Liver (tissue), 9 donors: Measurements from ENCODE around the gene ARHGAP30. TPM values are rescaled to one million over a fixed set of nuclear protein-coding genes. Genes with fewer than 3 reads are reported as not detected.

Experiments used
- DNase-seq: peaks from one replicate; pipeline ENCODE4 v3.0.0-alpha.2; 2017; ENCODE audit warnings: low spot score
- H3K27ac ChIP-seq, 2 donors: one replicate each; pipeline ENCODE4 v1.7.0; 2013; ENCODE audit warnings: inconsistent platforms in 2 of 2, low read length in 2 of 2, control low read depth in 1 of 2, low read depth in 1 of 2, mild to moderate bottlenecking in 1 of 2
- H3K27me3 ChIP-seq, 4 donors: one replicate each; pipeline versions ENCODE4 v1.6.1 to v1.7.0; 2013; ENCODE audit warnings: low read length in 3 of 4, inconsistent platforms in 1 of 4, mild to moderate bottlenecking in 1 of 4, moderate library complexity in 1 of 4; ENCODE audit not compliant: control insufficient read depth in 4 of 4, insufficient read depth in 4 of 4
- H3K36me3 ChIP-seq, 4 donors: one replicate each; pipeline versions ENCODE4 v1.6.1 to v1.7.0; 2013; ENCODE audit warnings: low read length in 3 of 4, mild to moderate bottlenecking in 3 of 4, low read depth in 1 of 4, moderate library complexity in 1 of 4; ENCODE audit not compliant: control insufficient read depth in 4 of 4, insufficient read depth in 3 of 4
- H3K4me1 ChIP-seq, 4 donors: one replicate each; pipeline versions ENCODE4 v1.6.1 to v1.7.0; 2013; ENCODE audit warnings: low read length in 3 of 4, mild to moderate bottlenecking in 3 of 4, moderate library complexity in 1 of 4; ENCODE audit not compliant: control insufficient read depth in 4 of 4, insufficient read depth in 4 of 4
- H3K4me3 ChIP-seq, 3 donors: one replicate each; pipeline versions ENCODE4 v1.6.1 to v1.7.0; 2013; ENCODE audit warnings: low read length in 3 of 3, control low read depth in 1 of 3, low read depth in 1 of 3, mild to moderate bottlenecking in 1 of 3
- H3K9ac ChIP-seq, 2 donors: one replicate each; pipeline ENCODE4 v1.7.0; 2013; ENCODE audit warnings: low read length in 2 of 2, mild to moderate bottlenecking in 2 of 2, moderate library complexity in 2 of 2, control low read depth in 1 of 2, low read depth in 1 of 2
- H3K9me3 ChIP-seq, 4 donors: one replicate each; pipeline versions ENCODE4 v1.6.1 to v1.7.0; 2013; ENCODE audit warnings: low read length in 3 of 4; ENCODE audit not compliant: control insufficient read depth in 4 of 4
- ATF3 ChIP-seq: IDR thresholded peaks from 2 replicates; pipeline ENCODE4 v1.6.1; 2016; ENCODE audit warnings: antibody characterized with exemption
- FOXA1 ChIP-seq: IDR thresholded peaks from 2 replicates; pipeline ENCODE4 v1.6.1; 2016; ENCODE audit warnings: antibody characterized with exemption
- FOXA2 ChIP-seq: IDR thresholded peaks from 2 replicates; pipeline ENCODE4 v1.6.1; 2016; ENCODE audit warnings: antibody characterized with exemption
- GABPA ChIP-seq, 2 donors: IDR thresholded peaks in 1 of 2; conservative IDR thresholded peaks in 1 of 2; 2 replicates each; pipeline ENCODE4 v1.6.1; 2016; ENCODE audit warnings: antibody characterized with exemption in 2 of 2, mild to moderate bottlenecking in 1 of 2, moderate library complexity in 1 of 2
- HNF4A ChIP-seq, 2 donors: conservative IDR thresholded peaks; 2 replicates each; pipeline ENCODE4 v1.6.1; 2016; ENCODE audit warnings: antibody characterized with exemption in 2 of 2, mild to moderate bottlenecking in 2 of 2
- HNF4G ChIP-seq: IDR thresholded peaks from 2 replicates; pipeline ENCODE4 v1.6.1; 2016; ENCODE audit warnings: antibody characterized with exemption
- JUND ChIP-seq, 2 donors: IDR thresholded peaks; 2 replicates each; pipeline ENCODE4 v1.6.1; 2016; ENCODE audit warnings: antibody characterized with exemption in 2 of 2
- MAX ChIP-seq: IDR thresholded peaks from 2 replicates; pipeline ENCODE4 v1.6.1; 2016; ENCODE audit warnings: antibody characterized with exemption
- NR2F2 ChIP-seq: IDR thresholded peaks from 2 replicates; pipeline ENCODE4 v1.6.1; 2016; ENCODE audit warnings: antibody characterized with exemption
- RAD21 ChIP-seq, 2 donors: IDR thresholded peaks; 2 replicates each; pipeline ENCODE4 v1.6.1; 2016; ENCODE audit warnings: antibody characterized with exemption in 2 of 2, mild to moderate bottlenecking in 2 of 2
- REST ChIP-seq: IDR thresholded peaks from 2 replicates; pipeline ENCODE4 v1.6.1; 2016; ENCODE audit warnings: antibody characterized with exemption, mild to moderate bottlenecking
- RXRA ChIP-seq, 2 donors: IDR thresholded peaks; 2 replicates each; pipeline ENCODE4 v1.6.1; 2017 to 2018; ENCODE audit warnings: antibody characterized with exemption in 2 of 2, mild to moderate bottlenecking in 1 of 2
- SP1 ChIP-seq: IDR thresholded peaks from 2 replicates; pipeline ENCODE4 v1.6.1; 2018; ENCODE audit warnings: antibody characterized with exemption, mild to moderate bottlenecking
- TAF1 ChIP-seq: conservative IDR thresholded peaks from 2 replicates; pipeline ENCODE4 v1.6.1; 2016; ENCODE audit warnings: antibody characterized with exemption, mild to moderate bottlenecking
- YY1 ChIP-seq: IDR thresholded peaks from 2 replicates; pipeline ENCODE4 v1.6.1; 2016; ENCODE audit warnings: antibody characterized with exemption, mild to moderate bottlenecking
- ZBTB33 ChIP-seq: IDR thresholded peaks from 2 replicates; pipeline ENCODE4 v1.6.1; 2016; ENCODE audit warnings: antibody characterized with exemption
- WGBS: extraction: QIAGEN DNeasy Blood & Tissue Kit; methylation state at CpG from one replicate; pipeline ENCODE4 v1.1.7; 2013; 5-methylcytosine and 5-hydroxymethylcytosine counted together
- polyA plus RNA-seq, 2 donors: library from polyadenylated mRNA; stranded (reverse) in 1 of 2; unstranded in 1 of 2; fragments of 200-250 nt in 1 of 2; fragments of >200 nt in 1 of 2; fragmentation: Nextera tagmentation in 1 of 2; extraction: Ambion mirVana in 1 of 2; gene quantifications; one replicate each; pipeline versions ENCODE4 v1.2.1 to v1.2.3, GENCODE V29; 2013 to 2015
- total RNA-seq, 2 donors: library from RNA; depleted of rRNA; stranded (reverse); fragments of >200 nt; gene quantifications; one replicate each; pipeline ENCODE4 v1.2.3, GENCODE V29; 2014
- TF ChIP-seq, protein P1 (sequence below): fragments of 150-350 bp; IDR thresholded peaks from 2 replicates; pipeline ENCODE4 v1.5.1; 2017; ENCODE audit warnings: improper control_type of control experiment, low read depth, low read length; ENCODE audit not compliant: missing input control
- donor health status: healthy.
- donor health status: healthy.
- donor health status: healthy.
- donor health status: healthy.
- donor health status: healthy.

The ARHGAP30 gene
- total and polyA plus RNA-seq, 4 donors = 1.2 to 8.9 (median 5.0) TPM

DNA sequence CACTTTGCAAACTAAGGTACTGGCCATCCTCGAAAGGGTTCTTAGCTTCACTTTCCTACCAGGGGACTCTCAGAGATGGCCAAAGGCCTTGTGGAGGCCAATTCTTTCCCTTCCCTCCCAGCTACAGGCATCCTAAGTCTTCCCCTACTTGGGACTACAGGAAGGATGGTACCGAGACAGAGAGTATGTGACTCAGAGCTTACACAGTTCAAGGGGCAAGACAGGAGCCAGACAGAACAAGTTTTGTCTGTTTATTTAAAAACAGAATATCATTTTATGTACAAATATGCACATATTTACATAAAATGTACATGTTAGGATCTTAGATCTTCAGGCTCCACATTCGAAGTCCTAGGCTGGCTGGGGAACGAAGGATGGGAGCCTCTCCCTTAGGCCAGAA, 1.1 kb upstream of the ARHGAP30 start:
- H3K27ac ChIP-seq = no peak overlapping the region
- DNase-seq = no peak
- no peaks in the 10 kb centered on the region for H3K27me3 ChIP-seq
- no peak overlapping the region for H3K9ac ChIP-seq
- TF ChIP-seq NR2F2 (no peak), YY1 (no peak), MAX (no peak), RAD21 (IDR thresholded peaks at IDR 0.05) (no peak), GABPA (IDR thresholded peaks at IDR 0.05 in 1 of 2, conservative IDR thresholded peaks at IDR 0.05 in 1 of 2) (no peak), FOXA2 (no peak), HNF4A (conservative IDR thresholded peaks at IDR 0.05) (no peak), FOXA1 (no peak), ZBTB33 (no peak), ATF3 (no peak), RXRA (IDR thresholded peaks at IDR 0.05) (no peak)
- TF ChIP-seq, protein P1, sequence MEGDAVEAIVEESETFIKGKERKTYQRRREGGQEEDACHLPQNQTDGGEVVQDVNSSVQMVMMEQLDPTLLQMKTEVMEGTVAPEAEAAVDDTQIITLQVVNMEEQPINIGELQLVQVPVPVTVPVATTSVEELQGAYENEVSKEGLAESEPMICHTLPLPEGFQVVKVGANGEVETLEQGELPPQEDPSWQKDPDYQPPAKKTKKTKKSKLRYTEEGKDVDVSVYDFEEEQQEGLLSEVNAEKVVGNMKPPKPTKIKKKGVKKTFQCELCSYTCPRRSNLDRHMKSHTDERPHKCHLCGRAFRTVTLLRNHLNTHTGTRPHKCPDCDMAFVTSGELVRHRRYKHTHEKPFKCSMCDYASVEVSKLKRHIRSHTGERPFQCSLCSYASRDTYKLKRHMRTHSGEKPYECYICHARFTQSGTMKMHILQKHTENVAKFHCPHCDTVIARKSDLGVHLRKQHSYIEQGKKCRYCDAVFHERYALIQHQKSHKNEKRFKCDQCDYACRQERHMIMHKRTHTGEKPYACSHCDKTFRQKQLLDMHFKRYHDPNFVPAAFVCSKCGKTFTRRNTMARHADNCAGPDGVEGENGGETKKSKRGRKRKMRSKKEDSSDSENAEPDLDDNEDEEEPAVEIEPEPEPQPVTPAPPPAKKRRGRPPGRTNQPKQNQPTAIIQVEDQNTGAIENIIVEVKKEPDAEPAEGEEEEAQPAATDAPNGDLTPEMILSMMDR = no peak
- H3K9me3 ChIP-seq = no peaks in the 10 kb centered on the region
- no peaks in the 10 kb centered on the region for H3K4me1 ChIP-seq
- 97% methylated on average over 4 of the region's 4 CpGs for WGBS
- no peak overlapping the region for H3K4me3 ChIP-seq
- no peaks in the 10 kb centered on the region for H3K36me3 ChIP-seq

- WGBS = 79% methylated on average over 9 of the region's 9 CpGs
These were observed 450 bp downstream of the ARHGAP30 start for GRCh38 chr1:161069241-161069640.

More at GRCh38 chr1:161069241-161069640, 450 bp downstream of the ARHGAP30 start:
- Histone ChIP-seq H3K36me3 (no peaks in the 10 kb centered on the region), H3K9ac (peak overlapping the region in 1 of 2 donors; percentile 66), H3K4me3 (peak overlapping the region in 2 of 3 donors; percentile 30 to 48), H3K9me3 (no peaks in the 10 kb centered on the region), H3K27ac (peak overlapping the region; percentile 85 to 87), H3K4me1 (no peaks in the 10 kb centered on the region), H3K27me3 (no peaks in the 10 kb centered on the region)
- DNase-seq = no peak
- TF ChIP-seq SP1 (no peak), YY1 (no peak), GABPA (IDR thresholded peaks at IDR 0.05 in 1 of 2, conservative IDR thresholded peaks at IDR 0.05 in 1 of 2) (no peak), ZBTB33 (no peak), RXRA (IDR thresholded peaks at IDR 0.05) (no peak), RAD21 (IDR thresholded peaks at IDR 0.05) (no peak), REST (no peak), TAF1 (no peak), FOXA2 (no peak), ATF3 (no peak), MAX (no peak), HNF4A (conservative IDR thresholded peaks at IDR 0.05) (no peak), HNF4G (no peak), NR2F2 (no peak), JUND (IDR thresholded peaks at IDR 0.05) (no peak), FOXA1 (no peak)
- TF ChIP-seq, protein P1 = no peak
